GM10248 (cell line): ENCODE measurements around the gene GBF1.
A peak's percentile ranks its signal among the peaks of the same experiment; 100 is the strongest.

Experiments used
- CTCF ChIA-PET: fragments of 300-600 bp; sonication (Branson Sonifier 250); formaldehyde crosslinking; extraction: SDS; loops from one replicate; lab custom pipeline; 2021; ENCODE audit warnings: antibody characterized with exemption; lab: Yijun Ruan, JAX
- POLR2A ChIA-PET: fragments of 350-650 bp; sonication (Branson Sonifier 250); formaldehyde crosslinking; extraction: SDS; loops from one replicate; lab custom pipeline; 2020; ENCODE audit warnings: antibody characterized with exemption; lab: Yijun Ruan, JAX
- DNase-seq: peaks from one replicate; pipeline ENCODE4 v3.0.0; 2012; ENCODE audit errors: extremely low spot score
- TF ChIP-seq, protein P1 (sequence below): IDR thresholded peaks from 2 replicates; pipeline ENCODE4 v1.5.1; 2012; ENCODE audit warnings: mild to moderate bottlenecking, low read depth; ENCODE audit errors: extremely low read depth, missing control alignments, control extremely low read depth

GBF1 gene

DNA sequence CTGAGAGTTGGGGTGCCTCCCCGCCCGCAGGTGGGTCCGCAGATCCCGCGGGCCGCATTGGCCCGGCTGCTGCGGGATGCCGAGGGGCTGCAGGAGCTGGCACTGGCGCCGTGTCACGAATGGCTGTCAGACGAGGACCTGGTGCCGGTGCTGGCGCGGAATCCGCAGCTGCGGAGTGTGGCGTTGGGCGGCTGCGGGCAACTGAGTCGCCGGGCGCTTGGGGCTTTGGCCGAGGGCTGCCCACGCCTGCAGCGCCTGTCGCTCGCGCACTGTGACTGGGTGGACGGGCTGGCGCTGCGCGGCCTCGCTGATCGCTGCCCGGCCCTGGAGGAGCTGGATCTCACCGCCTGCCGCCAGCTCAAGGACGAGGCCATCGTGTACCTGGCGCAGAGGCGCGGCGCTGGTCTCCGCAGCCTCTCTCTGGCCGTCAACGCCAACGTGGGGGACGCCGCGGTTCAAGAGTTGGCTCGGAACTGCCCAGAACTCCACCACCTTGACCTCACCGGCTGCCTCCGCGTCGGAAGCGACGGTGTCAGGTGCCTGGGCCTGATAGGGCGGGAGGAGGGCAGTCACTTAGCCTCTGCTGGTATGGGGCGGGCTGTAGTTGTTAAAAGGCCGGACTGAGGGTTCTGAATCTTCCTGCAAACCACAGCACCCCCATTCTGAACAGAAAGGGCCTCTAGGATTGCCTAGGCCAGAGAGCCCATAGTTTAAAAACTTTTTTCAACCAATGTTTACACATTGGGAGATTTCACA lies 176.6 kb downstream of the GBF1 start:
- DNase-seq = no peak
- POLR2A ChIA-PET = interaction anchor here (1.0 to 1.3 kb wide), 2 partner anchors 10 to 27 kb away, joined by 4 read pairs; partner anchors contain the start of genes CUEDC2 and NFKB2
- CTCF ChIA-PET = interaction anchor here (0.7 to 10.0 kb wide), 31 partner anchors 10 to 265 kb away, joined by 3 to 140 read pairs (median 5); partner anchors contain the start of genes ACTR1A, C10orf95, CUEDC2 and ELOVL3
- TF ChIP-seq, protein P1, sequence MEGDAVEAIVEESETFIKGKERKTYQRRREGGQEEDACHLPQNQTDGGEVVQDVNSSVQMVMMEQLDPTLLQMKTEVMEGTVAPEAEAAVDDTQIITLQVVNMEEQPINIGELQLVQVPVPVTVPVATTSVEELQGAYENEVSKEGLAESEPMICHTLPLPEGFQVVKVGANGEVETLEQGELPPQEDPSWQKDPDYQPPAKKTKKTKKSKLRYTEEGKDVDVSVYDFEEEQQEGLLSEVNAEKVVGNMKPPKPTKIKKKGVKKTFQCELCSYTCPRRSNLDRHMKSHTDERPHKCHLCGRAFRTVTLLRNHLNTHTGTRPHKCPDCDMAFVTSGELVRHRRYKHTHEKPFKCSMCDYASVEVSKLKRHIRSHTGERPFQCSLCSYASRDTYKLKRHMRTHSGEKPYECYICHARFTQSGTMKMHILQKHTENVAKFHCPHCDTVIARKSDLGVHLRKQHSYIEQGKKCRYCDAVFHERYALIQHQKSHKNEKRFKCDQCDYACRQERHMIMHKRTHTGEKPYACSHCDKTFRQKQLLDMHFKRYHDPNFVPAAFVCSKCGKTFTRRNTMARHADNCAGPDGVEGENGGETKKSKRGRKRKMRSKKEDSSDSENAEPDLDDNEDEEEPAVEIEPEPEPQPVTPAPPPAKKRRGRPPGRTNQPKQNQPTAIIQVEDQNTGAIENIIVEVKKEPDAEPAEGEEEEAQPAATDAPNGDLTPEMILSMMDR = no peak

DNA sequence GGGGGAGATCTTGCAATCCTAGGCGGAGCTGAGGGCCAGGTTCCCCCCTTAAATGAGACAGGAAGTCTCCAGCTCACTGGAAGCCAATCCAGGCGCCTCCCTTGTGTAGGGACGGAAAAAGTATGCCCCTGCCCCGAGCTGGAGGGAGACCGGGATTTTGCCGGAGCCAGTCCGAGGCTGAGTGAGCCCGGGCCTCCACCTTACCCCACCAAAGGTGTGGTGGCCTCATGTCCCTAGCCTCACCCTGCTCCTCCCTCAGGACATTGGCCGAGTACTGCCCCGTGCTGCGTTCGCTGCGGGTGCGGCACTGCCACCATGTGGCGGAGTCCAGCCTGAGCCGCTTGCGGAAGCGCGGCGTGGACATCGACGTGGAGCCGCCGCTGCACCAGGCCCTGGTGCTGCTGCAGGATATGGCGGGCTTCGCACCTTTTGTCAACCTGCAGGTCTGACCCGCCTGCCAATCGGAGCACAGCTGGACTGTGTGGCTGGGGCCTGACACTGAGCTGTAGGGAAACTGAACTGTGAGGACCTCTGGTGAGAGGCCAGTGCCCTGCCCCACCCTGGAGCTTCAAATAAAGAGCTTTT lies 177.3 kb downstream of the GBF1 start:
- CTCF ChIA-PET = interaction anchor here (0.7 to 10.0 kb wide), 35 partner anchors 11 to 266 kb away, joined by 3 to 140 read pairs (median 5); partner anchors contain the start of genes ACTR1A, C10orf95, CUEDC2 and ELOVL3
- POLR2A ChIA-PET = no interaction called here
- peak; percentile 65 for DNase-seq
- TF ChIP-seq, protein P1 = peak; percentile 96

DNA sequence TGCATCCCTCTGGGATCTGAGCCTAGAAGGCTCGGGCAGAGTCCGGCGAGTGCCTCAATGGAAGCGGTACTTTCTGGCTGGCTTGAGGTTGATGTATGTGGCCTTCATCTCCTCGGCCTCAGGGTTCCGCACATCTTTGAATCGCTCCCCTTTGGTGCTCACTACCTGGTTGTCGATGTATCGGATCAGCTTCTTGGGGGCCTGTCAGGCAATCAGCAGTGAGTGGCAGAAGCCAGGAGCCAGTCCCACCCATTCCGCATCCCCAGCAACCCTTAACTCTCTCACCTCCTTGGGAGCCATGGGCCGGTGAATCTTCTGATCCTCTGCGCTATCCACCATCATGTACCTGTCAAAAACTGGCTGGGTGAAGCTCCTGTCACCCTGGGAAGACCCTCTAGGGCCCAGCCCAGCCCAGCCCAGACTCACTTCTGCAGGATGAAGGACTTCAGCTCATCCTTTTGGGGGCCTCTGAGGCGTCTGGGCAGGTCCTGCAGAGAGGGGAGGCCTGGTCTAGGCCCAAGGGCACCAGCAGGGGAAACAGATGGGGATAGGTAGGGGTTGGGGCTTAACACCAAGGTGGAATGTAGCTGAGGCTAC lies 178.1 kb downstream of the GBF1 start:
- DNase-seq = no peak
- ChIA-PET CTCF (interaction anchor here (0.7 to 10.0 kb wide), 30 partner anchors 10 to 254 kb away, joined by 3 to 140 read pairs (median 5); partner anchors contain the start of genes ACTR1A, C10orf95, CUEDC2 and ELOVL3), POLR2A (no interaction called here)
- TF ChIP-seq, protein P1 = no peak

DNA sequence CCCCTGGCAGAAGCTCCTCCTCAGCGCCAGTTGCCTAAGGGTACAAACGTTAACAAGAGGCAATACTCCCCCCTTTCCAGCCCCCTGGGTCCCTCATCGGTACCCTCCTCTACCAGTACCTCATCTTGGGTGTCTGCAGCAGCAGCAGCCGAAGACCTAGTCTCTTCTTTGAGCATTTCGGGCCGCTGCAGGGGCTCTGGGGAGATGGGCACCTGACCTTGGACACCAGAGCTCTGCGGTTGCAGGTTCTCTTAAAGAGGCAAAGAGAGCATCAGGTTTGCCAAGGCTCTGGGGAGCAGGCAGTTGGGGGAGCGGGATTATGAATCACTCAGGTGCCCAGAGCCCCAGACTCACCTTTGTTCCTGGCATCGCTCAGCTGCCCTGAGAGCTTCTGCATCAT lies 178.8 kb downstream of the GBF1 start:
- ChIA-PET POLR2A (interaction anchor here (0.7 kb wide), 1 partner anchor 30 kb away, joined by 3 read pairs; no protein-coding TSS in a partner anchor), CTCF (interaction anchor here (0.8 to 10.0 kb wide), 13 partner anchors 9 to 254 kb away, joined by 3 to 140 read pairs (median 24); partner anchors contain the start of genes C10orf95, CUEDC2, NFKB2 and PITX3)
- DNase-seq = no peak
- TF ChIP-seq, protein P1 = no peak

DNA sequence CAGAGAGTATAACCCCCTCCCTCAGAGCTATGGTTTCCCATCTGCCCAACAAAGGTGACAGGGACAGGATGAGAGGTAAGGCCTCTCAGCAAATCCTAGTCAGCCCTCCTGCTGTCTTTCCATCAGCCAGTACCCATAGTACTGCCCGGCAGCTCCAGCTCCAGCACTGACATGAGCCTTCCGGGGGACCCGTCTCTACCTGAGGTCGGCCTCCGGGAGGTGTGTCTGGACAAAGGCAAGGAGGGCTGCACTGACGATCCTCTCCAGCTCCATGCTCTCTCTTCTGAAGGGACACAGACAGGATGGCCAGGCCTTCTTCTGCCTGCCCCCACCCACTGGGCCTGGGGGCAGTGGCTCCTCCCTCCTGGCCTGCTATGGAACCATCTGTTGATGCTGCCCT lies 179.6 kb downstream of the GBF1 start:
- CTCF ChIA-PET = interaction anchor here (1.3 to 10.0 kb wide), 8 partner anchors 9 to 194 kb away, joined by 3 to 140 read pairs (median 46); partner anchors contain the start of genes C10orf95, CUEDC2 and NFKB2
- TF ChIP-seq, protein P1 = no peak
- no peak for DNase-seq
- POLR2A ChIA-PET = no interaction called here

DNA sequence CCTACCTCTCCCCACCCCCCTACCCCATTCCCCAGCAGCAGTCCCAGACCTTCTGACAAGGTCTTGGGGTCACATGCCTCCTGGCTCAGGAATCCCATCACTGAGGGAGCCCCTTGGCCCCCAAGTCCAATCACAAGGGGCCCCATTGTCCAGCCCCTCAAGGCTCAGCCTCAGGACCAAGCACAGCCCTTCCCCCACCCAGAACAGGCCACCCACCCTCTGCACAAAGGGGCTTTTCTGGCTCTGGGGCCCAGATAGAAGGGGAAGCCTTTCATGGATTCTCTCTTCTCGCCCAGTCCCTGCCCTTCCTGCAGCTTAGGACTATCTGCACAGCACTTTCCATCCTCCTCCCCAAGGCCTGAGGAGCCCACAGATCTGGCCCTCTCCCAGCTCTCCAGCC lies 180.1 kb downstream of the GBF1 start:
- CTCF ChIA-PET = interaction anchor here (0.7 to 10.0 kb wide), 7 partner anchors 8 to 256 kb away, joined by 3 to 140 read pairs (median 65); partner anchors contain the start of genes CUEDC2 and NFKB2
- no peak for DNase-seq
- TF ChIP-seq, protein P1 = no peak
- POLR2A ChIA-PET = no interaction called here
